ENCODE results near the gene IL1F10.

Gene IL1F10

DNA sequence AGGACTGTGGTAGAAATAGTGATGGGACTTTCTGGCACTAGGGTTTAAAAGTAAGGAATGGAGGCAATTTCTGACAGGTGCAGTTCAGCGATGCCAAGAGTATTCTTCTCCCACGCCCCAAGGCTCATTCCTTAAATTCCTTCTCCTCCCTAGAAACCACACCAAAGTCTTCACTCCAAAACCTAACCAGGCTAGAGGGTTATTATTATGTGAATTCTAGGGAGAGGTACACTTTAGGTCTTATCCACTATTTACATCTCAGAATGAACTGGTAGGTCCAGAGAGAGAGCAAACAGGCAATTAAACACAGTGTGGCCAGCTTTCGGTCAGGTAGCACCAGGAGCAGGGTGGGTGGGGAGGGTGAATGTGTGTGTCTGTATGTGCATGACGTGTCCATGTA, 11.4 kb downstream of the IL1F10 start:
- no peak overlapping the region for H3K4me3 ChIP-seq (ENCODE audit: low read length)
- no peaks in the 10 kb centered on the region for H4K20me1 ChIP-seq (ENCODE audit: insufficient read depth, low read length)
- no peak overlapping the region for H3K4me2 ChIP-seq (ENCODE audit: low read length)
- H3K36me3 ChIP-seq (replicated peaks; ENCODE audit: low read depth, low read length) = no peaks in the 10 kb centered on the region
- H3K79me2 ChIP-seq (ENCODE audit: low read length) = no peaks in the 10 kb centered on the region
- no peaks in the 10 kb centered on the region for H3K9me3 ChIP-seq (ENCODE audit: insufficient read depth, low read length)
- peaks cover 25% of the 10 kb centered on the region for H3K27me3 ChIP-seq (ENCODE audit: low read depth, low read length)
- no peak for TF ChIP-seq CTCF (IDR thresholded peaks at IDR 0.05; ENCODE audit: low read depth, low read length)
- TF ChIP-seq EZH2phosphoT487 (IDR thresholded peaks at IDR 0.05; ENCODE audit: low read depth) = no peak
- H3K27ac ChIP-seq (ENCODE audit: low read length) = no peak overlapping the region
- peaks cover 15% of the 10 kb centered on the region for H3K4me1 ChIP-seq (ENCODE audit: low read length)
- no peak overlapping the region for H3K9ac ChIP-seq (ENCODE audit: low read length)
- H2AFZ ChIP-seq (ENCODE audit: low read depth, low read length) = no peak overlapping the region

- Histone ChIP-seq H3K9me3 (ENCODE audit: insufficient read depth, low read length) (no peaks in the 10 kb centered on the region), H3K9ac (ENCODE audit: low read length) (no peak overlapping the region), H3K27me3 (ENCODE audit: low read depth, low read length) (peaks cover 29% of the 10 kb centered on the region), H3K4me1 (ENCODE audit: low read length) (peaks cover 15% of the 10 kb centered on the region), H3K27ac (ENCODE audit: low read length) (no peak overlapping the region), H3K4me2 (ENCODE audit: low read length) (peak overlapping the region; percentile 57), H2AFZ (ENCODE audit: low read depth, low read length) (peak overlapping the region; percentile 41; the same call in 1 of the 2 replicates), H4K20me1 (ENCODE audit: insufficient read depth, low read length) (no peaks in the 10 kb centered on the region), H3K36me3 (replicated peaks; ENCODE audit: low read depth, low read length) (no peaks in the 10 kb centered on the region), H3K79me2 (ENCODE audit: low read length) (no peaks in the 10 kb centered on the region), H3K4me3 (ENCODE audit: low read length) (no peak overlapping the region)
- TF ChIP-seq EZH2phosphoT487 (IDR thresholded peaks at IDR 0.05; ENCODE audit: low read depth) (no peak), CTCF (IDR thresholded peaks at IDR 0.05; ENCODE audit: low read depth, low read length) (peak; percentile 96)
Measured at GRCh38 chr2:113080134-113080533, 12.4 kb downstream of the IL1F10 start.

DNA sequence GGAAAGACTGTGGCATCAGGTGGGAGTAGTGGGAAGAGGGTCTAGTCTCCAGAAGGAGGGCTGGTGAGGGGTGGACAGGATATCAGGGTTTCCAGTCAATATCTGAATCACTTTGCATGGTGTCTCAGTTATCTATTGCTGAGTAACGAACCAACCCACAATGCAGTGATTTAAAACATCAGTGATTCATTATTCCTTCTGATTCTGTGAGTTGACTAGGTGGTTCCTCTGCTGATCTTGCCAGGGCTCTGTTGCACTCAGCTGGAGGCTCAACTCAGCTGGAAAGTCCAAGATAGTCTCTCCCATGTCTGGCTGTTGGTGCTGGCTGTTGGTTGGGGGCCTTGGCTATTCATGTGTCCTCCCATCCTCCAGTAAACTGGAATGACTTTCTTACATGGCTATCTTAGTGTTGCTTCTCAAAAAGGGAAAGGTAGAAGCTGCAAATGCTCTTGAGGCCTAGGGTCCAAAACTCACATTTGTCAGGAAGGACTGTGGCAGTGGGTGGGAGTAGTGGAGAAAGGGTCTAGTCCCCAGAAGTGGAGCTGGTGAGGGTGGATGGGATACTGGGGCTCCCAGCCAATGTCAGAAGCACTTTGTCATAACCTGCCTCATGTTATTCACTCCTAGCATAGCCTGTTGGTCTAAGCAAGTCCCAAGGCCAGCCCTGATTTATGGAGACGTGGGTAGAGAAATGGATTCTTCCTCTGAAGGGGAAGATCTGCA, 13.9 kb downstream of the IL1F10 start:
- no peak overlapping the region for H3K9ac ChIP-seq (ENCODE audit: low read length)
- no peaks in the 10 kb centered on the region for H4K20me1 ChIP-seq (ENCODE audit: insufficient read depth, low read length)
- H3K36me3 ChIP-seq (replicated peaks; ENCODE audit: low read depth, low read length) = no peaks in the 10 kb centered on the region
- H3K27me3 ChIP-seq (ENCODE audit: low read depth, low read length) = peaks cover 24% of the 10 kb centered on the region
- TF ChIP-seq CTCF (IDR thresholded peaks at IDR 0.05; ENCODE audit: low read depth, low read length) (no peak), EZH2phosphoT487 (IDR thresholded peaks at IDR 0.05; ENCODE audit: low read depth) (no peak)
- H3K4me1 ChIP-seq (ENCODE audit: low read length) = peaks cover 15% of the 10 kb centered on the region
- H3K27ac ChIP-seq (ENCODE audit: low read length) = no peak overlapping the region
- H3K4me3 ChIP-seq (ENCODE audit: low read length) = no peak overlapping the region
- no peak overlapping the region for H3K4me2 ChIP-seq (ENCODE audit: low read length)
- no peaks in the 10 kb centered on the region for H3K9me3 ChIP-seq (ENCODE audit: insufficient read depth, low read length)
- no peak overlapping the region for H2AFZ ChIP-seq (ENCODE audit: low read depth, low read length)
- no peaks in the 10 kb centered on the region for H3K79me2 ChIP-seq (ENCODE audit: low read length)

DNA sequence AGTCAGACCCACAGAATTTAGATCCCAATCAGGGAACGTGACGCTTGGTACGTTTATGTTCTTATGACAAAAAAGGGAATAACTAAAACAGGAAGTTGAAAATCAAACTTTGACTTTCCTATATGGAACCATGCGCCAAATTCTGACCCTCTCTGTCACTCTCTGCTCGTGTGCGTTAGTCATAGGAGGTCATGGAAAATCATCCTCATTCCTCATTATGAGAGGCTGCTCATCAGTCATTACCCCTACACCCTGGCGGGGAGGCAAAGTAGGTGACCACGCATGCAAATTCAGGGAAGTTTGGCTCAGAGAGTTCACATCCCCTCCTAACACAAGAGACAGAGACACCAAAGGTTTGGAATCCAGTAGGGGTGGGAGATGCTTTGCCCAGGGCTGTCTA, 15.5 kb downstream of the IL1F10 start:
- peak overlapping the region; percentile 55 for H3K4me2 ChIP-seq (ENCODE audit: low read length)
- H4K20me1 ChIP-seq (ENCODE audit: insufficient read depth, low read length) = no peaks in the 10 kb centered on the region
- no peak for TF ChIP-seq EZH2phosphoT487 (IDR thresholded peaks at IDR 0.05; ENCODE audit: low read depth)
- no peak for TF ChIP-seq CTCF (IDR thresholded peaks at IDR 0.05; ENCODE audit: low read depth, low read length)
- peaks cover 10% of the 10 kb centered on the region for H3K4me1 ChIP-seq (ENCODE audit: low read length)
- no peaks in the 10 kb centered on the region for H3K79me2 ChIP-seq (ENCODE audit: low read length)
- no peaks in the 10 kb centered on the region for H3K36me3 ChIP-seq (replicated peaks; ENCODE audit: low read depth, low read length)
- no peak overlapping the region for H3K27ac ChIP-seq (ENCODE audit: low read length)
- H3K27me3 ChIP-seq (ENCODE audit: low read depth, low read length) = peaks cover 28% of the 10 kb centered on the region
- H3K4me3 ChIP-seq (ENCODE audit: low read length) = peak overlapping the region; percentile 39
- peak overlapping the region; percentile 54 for H2AFZ ChIP-seq (ENCODE audit: low read depth, low read length)
- no peaks in the 10 kb centered on the region for H3K9me3 ChIP-seq (ENCODE audit: insufficient read depth, low read length)
- H3K9ac ChIP-seq (ENCODE audit: low read length) = no peak overlapping the region

All from OCI-LY3 (cell line).